GM19463 (cell line): Measurements from ENCODE around the gene IQGAP2.

Source experiments
- ATAC-seq: cut with Tn5 transposase; IDR thresholded peaks from one replicate; pipeline ENCODE4 v1.9.1; 2021; ENCODE audit warnings: mild to moderate bottlenecking, moderate library complexity; ENCODE audit not compliant: unreplicated experiment

The IQGAP2 gene

DNA sequence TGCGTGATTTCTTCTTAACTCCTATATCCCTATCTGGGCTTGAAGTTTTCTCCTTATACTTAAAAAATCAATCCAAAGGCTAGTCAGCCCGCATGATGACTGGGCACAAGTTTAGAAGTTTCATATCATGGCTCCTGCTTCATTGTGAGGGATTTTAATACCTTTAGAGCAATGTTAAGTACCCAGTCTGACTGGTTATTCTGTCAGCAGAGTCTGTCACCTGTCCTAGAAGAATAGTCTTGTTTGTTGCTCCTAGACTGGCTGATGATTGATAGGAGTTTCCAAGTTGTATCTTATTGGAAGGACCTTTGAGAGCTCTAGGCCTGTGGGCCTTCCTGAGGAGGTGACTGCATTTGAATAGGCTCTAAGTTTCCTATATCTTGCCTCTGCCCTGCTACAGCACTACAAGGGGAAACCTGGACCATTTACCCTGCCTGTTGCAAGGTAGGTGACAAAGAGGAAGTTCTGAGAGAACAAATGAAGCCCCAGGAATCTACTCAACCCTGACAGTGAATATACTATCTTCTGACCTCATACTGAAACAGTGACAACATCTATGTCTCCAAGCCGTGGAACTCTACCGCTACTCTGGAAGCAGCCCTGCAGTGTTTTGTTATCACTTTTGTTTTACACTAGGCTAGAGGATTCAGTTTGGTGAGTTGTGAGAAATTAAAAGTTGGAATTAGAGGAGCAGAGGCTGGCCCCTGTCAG, 153.6 kb downstream of the IQGAP2 start:
- peak; percentile 90 for ATAC-seq

- no peak for ATAC-seq
These were observed 158.1 kb downstream of the IQGAP2 start for GRCh38 chr5:76560952-76561891.

DNA sequence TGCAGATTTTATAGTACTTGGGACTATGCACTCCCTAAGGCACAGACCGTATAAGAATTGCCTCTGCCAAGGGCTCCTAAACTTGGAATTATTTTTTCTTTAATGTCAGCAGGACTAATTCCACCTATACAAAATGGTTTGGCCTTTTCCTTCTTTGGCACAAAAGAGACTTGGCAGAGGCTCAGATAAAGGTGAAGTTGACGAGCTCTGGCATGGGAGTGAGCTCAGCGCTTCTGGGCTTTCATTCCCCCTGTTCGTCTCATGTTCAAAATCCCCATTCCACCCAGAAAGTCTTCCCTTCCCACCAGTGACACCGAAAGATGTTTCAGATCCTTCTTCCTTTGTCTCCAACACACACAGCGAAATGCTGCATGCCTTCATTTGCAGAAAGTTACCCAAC, 158.9 kb downstream of the IQGAP2 start:
- no peak for ATAC-seq

DNA sequence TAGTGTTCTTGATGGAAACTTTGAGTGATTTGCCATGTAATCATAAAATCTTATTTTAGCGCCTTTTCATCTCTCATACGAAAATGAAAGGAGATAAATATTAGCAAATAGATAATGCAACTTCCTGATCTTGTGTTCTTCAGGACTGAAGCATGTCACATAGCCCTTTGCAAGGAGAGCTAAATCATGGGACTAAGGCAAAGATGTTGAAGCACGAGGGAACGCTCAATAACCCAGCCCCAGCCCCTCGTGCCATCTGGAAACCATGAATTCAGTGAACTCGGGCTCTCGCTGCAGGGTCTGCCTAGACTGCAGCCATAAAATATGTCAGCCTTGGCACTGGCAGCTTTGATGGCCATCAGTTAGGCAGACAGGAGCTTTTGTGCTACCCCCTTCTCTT, 161.9 kb downstream of the IQGAP2 start:
- ATAC-seq, result no peak

DNA sequence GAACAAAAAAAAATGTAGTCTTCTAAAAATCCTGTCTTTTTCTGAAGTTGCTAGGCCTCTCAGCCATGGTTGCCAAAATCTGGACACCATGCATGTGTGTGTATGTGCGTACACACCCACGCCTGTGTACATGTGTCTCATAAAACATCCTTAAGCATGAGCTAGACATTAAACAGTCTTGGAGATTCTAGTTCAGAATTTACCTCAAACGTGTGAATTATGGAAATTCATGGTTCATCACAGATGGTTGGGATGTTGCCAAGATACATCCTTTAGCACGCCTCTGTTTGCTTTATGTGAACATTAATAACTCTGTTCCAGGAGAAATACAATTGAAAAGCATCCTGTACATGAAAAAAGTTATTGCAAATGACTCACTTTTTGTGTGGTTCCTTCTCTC, 167.1 kb downstream of the IQGAP2 start:
- no peak for ATAC-seq

DNA sequence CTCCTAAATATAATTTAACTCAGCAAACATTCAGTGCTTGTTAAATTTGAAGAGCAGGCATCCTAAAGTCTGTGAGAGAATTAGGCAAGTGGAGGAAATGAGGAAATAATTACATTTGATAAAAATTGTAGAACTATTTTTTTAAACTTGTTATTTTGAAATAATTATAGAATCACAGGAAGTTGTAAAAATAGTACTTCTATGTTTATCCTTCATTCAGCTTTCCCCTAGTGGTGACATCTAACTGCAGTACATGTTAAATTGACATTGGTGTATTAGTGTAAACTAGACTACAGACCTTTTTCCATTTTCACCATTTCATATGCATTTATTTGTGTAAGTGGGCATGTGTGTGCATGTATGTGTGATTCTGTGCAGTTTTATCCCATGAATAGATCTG, 168.5 kb downstream of the IQGAP2 start:
- ATAC-seq, result no peak

DNA sequence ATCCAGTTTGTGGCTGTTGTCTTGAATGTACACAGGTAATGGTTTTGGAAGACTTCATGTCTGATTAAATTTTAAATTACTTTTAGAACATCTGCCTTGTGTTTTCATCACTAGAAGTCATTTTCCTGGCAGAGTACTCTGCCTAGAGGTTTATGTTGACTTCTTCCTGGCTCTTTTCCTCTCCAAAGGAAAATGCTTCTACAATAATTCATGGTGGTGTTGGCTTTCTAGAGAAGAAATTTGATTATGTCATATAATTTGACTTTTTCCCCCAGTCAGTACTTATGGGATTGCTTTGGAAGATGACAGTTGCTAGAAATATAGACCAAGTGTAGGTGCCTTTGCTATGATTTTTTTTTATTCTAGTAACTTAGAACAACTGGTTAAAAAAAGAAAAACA, 173.4 kb downstream of the IQGAP2 start:
- ATAC-seq, result no peak

GRCh38 chr5:76576996-76577395, 173.9 kb downstream of the IQGAP2 start:
- ATAC-seq, result no peak

DNA sequence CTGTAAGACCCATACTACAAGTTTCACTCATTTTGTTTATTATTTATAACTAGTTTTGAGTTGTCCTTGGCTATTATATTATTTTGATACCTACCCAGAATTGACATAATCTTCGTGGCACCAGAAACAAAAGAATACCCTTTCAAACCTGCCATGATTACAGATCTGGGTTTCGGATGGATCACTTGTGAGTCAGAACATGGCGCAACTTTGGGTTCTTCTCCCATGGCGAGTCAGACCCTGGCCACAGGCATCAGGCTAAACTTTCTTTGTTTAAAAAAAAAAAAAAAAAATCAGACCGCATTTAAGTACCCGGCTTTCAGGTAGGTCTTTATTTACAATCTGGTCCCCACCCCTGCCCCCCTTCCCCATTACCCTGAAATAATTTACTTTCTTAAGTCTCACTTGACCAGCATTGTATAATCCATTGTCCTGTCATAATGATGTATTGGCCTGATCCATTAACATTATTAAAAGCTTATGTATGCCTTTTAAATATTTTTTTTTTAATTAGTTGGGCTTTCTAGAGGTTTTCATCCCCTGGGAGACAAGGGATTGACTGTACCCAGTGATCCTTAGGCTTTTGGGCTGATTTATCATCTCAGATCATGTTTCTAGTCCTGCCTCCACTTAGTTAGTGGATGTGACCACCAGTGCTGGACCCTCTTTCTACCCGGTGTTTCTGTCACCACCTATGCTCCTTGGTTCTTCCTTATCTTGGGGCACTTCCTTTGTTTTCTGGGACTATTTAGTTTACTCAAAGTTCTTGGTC, 176.3 kb downstream of the IQGAP2 start:
- ATAC-seq, result no peak

- no peak for ATAC-seq
These were observed 177.9 kb downstream of the IQGAP2 start for GRCh38 chr5:76580981-76581380.

GRCh38 chr5:76582230-76583162, 179.4 kb downstream of the IQGAP2 start:
- ATAC-seq, result peak; percentile 97

DNA sequence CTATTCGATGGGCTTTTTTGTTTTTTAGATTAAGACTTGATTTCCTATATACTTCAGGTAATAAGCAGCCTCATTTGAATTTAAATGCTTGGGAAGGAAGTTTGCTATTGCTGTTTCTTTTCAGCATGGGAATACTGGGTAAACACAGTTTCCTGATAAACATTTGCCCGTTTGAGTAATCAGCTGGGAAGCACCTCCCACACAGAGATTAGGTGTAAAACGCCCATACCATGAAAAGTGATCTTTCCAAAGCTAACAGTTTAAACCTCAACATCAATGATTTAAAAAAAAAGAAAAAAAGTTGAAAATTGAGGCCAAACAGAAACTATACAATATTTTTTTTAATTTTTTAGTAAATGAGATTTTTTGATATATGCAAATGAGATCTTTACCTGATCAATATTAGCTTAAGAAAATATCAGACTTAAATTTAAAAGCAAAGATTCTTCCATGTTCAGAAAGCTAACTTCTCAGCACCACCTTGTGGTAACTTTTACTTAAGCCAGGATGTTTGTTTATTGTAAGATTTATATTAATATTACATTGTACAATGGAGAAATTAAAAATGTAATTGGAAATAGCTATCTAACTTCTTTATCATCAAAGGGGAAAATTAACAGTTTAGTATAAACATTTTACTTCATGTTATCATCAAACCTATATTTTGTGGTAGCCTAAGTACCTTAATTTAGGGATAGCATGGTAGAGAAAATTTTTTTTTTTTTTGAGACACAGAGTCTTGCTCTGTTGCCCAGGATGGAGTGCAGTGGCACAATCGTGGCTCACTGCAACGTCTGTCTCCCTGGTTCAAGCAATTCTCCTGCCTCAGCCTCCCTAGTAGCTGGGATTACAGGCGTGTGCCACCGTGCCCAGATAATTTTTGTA, 180.3 kb downstream of the IQGAP2 start:
- no peak for ATAC-seq

DNA sequence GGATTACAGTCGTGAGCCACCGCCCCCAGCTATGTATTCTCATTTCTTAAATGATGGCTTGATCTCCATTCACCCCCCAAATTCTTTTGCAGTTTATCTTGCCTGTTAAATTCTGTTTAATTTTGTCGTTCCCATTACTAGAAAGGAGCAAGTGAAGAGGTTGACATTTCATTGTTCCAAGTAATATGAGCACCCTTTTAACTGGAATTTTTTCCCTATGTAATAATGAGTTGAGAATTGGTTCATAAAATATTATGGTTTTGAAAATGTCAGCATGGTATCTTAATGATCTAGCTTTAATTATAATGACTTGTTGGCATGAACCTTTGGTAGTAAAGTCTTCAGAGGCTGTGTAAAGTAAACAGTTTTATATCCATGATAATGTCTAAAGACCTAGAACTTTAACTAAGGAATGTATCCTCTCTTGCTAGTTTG, 182.7 kb downstream of the IQGAP2 start:
- no peak for ATAC-seq

- no peak for ATAC-seq
These were observed 183.4 kb downstream of the IQGAP2 start for GRCh38 chr5:76586531-76586930.

DNA sequence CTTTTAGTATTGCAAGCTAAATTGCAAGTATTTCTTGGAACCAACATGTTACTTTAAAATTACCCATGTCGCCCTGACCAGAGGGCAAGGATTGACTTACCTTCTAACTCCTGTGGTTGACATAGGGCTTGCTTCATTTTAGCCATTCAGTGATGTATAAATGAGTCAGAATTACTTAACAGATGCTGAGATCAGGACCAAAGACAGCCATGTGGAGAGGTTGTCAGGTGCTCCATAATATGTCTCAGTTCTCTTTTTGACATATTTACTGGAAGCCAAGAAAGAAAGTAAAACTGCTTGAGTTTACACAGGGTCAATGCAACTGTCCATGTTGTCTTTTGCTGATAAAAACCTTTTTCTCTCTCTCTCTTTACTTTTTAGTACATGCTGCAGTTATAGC, 186.9 kb downstream of the IQGAP2 start:
- ATAC-seq, result peak; percentile 97

DNA sequence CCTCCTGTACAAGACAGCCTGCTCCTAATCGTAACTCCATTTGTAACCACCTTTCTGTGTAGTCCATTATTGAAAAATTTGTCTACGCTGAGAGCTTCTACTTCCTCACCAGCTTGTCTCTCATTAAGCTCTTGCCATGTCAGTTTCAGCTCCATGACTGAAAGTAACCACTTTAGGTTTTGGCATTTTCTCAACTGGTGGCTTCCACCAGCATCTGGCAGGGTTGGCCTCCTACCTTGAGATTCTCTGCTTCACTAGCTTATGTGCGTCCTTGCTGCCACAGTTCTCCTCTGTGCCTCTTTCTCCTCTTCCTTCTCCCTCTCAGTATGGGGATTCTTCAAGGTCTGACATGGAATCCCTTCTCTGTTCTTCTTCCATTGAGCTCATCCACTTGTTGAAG, 188.3 kb downstream of the IQGAP2 start:
- no peak for ATAC-seq

DNA sequence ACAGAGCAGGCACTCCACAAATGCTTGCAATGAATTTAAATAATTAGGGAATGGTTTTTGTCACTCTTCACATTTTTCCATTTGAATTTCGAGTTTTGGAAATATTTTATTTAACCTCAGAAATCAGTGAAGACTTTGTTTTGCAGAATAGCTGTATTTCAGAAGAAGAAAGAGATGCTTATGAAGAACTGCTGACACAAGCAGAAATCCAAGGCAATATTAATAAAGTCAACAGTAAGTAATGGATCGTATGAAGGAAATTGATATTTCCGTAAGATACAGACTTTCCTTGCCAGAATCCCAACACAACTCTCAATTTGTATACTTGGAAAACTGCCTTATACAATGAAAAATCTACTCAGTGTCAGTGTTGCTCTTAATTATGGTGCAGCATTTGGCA, 189.6 kb downstream of the IQGAP2 start:
- no peak for ATAC-seq

DNA sequence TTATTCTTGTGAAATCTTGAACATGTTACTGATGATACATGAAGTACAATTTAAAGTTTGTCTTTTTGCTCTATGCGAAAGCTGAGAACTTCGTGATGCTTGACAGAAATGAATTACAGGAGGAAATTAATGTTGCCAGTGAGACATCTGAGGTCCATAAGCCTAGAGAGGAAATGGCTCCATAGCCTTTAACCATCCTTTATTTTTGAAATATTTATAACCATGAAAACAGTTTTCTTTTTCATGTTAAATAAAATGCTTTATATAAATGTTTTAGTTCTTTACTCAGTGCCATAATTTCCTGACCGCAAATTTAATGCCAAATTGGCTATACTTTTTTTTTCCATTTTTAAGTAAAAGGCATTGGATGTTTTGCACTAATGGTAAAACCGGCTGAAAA, 191.0 kb downstream of the IQGAP2 start:
- ATAC-seq, result no peak

GRCh38 chr5:76595755-76596481, 192.8 kb downstream of the IQGAP2 start:
- ATAC-seq, result no peak
